GM12874 (cell line): ENCODE measurements around the gene MGLL.

Experiments used
- TF ChIP-seq, protein P1 (sequence below): IDR thresholded peaks from 2 replicates; pipeline ENCODE4 v1.5.1; 2011; ENCODE audit warnings: low read depth, mild to moderate bottlenecking, control low read depth, low read length, moderate library complexity; ENCODE audit not compliant: insufficient read depth

Gene MGLL

DNA sequence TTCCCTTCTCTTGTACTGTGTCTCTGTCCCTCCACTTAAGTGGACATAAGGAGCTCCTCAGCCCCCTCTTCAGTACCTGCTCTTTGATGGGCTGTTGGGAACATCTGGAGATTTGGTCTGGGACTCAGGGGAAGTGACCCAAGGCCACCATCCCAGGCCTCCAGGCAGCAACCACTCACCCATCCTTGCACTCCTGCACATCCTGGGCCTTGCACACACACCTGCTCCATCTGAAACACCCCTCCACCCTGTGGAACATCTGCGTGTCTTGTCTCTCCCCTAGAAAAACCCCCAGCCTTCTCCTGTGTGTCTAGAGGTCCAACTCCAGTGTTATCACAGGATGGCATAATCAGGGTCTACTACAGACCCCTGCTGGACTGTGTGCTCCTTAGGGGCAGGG, 75.2 kb downstream of the MGLL start:
- TF ChIP-seq, protein P1, sequence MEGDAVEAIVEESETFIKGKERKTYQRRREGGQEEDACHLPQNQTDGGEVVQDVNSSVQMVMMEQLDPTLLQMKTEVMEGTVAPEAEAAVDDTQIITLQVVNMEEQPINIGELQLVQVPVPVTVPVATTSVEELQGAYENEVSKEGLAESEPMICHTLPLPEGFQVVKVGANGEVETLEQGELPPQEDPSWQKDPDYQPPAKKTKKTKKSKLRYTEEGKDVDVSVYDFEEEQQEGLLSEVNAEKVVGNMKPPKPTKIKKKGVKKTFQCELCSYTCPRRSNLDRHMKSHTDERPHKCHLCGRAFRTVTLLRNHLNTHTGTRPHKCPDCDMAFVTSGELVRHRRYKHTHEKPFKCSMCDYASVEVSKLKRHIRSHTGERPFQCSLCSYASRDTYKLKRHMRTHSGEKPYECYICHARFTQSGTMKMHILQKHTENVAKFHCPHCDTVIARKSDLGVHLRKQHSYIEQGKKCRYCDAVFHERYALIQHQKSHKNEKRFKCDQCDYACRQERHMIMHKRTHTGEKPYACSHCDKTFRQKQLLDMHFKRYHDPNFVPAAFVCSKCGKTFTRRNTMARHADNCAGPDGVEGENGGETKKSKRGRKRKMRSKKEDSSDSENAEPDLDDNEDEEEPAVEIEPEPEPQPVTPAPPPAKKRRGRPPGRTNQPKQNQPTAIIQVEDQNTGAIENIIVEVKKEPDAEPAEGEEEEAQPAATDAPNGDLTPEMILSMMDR, result no peak

- TF ChIP-seq, protein P1, result no peak; the same call in 1 of the 2 replicates
Measured at GRCh38 chr3:127746400-127747057, 75.8 kb downstream of the MGLL start.

DNA sequence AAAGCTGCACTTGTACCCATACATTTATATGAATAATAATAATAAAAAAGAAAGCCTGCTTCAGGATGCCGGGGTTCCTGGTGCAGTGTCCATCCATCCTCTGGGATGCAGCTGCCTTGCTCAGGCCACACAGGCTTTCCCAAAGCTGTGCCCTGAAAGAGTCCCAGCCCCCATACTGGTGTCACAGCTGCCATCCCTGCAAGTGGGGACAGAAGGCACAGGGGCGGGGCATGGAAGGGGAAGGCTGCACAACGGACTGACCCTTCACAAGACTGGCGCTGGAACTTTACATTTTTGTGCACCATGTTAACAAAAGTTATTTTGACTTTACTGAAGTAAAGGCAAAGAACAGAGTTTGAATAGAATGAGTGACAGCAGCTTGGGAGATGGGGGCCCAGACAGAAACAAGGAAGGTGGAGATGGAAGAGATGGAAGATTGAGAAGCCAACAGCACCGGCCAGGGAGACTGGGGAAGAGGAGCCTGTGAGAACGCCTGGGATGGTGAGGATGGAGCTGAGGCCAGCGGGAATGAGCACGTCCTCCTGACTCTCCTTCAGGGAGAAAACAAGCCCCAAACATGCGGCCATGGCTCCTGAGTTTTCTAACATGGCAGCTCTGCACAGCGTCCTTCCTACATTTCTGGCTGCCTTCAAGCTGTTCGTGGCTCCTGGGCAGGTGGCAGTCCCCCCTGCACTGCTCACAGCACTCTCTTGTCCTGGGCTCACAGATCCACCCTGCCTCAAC, 76.5 kb downstream of the MGLL start:
- TF ChIP-seq, protein P1, result no peak

DNA sequence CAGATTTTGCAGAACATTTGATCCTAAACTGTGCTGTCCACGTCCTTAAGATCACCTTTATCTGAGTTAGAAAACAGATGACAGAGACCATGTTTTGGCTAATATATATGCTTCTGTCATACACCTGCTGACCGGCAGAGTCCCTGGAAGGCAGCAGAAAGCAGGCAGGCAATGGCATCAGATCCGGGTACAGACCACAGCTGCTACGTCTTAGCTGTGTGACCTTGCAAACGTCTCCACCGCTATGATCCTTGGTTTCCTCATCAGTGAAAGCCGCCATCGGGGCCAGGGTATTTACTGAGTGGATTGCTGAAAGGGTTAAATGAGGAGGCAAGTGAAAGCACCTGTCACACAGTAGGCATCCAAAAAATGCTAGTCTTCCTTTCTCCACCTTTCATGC, 77.4 kb downstream of the MGLL start:
- TF ChIP-seq, protein P1, result no peak

- TF ChIP-seq, protein P1, result no peak
Measured at GRCh38 chr3:127744253-127744815, 78.0 kb downstream of the MGLL start.

GRCh38 chr3:127743351-127744252, 78.7 kb downstream of the MGLL start:
- TF ChIP-seq, protein P1, result no peak

DNA sequence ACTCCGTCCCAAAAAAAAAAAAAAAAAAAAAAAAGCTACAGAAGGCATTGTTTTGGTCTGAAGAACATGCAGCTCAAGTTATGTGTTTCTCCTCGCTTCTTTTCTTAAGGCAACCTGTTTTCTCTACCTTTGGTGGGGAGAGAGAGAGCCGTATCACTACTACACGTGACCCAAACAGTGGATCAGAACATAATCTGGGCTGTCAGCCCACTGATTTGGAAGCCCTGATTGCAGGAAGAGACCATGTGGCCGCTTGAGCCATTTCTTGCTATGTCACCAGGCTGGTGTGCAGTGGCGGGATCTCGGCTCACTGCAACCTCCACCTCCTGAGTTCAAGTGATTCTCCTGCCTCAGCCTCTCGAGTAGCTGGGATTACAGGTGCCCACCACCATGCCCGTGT, 79.7 kb downstream of the MGLL start:
- TF ChIP-seq, protein P1, result no peak
